ENCODE data around the gene C8B. TPM values are rescaled to one million over a fixed set of nuclear protein-coding genes. Genes with fewer than 3 reads are reported as not detected.

Gene C8B
- total RNA-seq, 1 donor from 2014 or later: not detected

- DNase-seq: no peak
Measured at GRCh38 chr1:56970280-56970679, 4.5 kb upstream of the C8B start.

DNA sequence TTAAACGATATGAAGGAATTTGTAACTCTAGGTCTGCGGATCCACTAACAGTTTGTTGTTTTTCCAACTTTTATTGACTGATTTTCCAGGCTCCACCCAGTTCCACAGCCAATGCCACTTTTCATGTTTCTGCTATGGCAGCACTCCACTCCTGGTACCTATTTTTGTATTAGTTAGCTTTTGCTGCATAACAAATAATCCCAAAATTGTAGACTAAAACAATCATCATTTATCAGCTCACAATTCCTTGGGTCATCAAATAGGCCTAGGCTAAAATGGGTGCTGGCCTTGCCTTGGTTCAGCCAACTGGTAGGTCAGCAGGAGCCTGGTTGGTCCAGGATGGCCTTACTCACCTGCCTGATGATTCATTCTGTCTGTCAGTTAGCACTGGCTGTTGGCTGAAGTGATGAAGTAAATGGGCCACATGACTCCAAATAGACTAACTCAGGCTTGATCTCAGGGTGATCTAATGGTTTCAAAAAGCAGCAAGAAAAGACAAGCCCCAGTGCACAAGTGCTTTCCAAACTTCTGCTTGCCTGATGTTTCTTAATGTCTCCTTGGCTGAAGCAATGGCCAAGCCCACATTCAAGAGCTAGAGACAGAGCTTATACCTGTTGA lies 3.2 kb upstream of the C8B start:
- DNase-seq: no peak

GRCh38 chr1:56967900-56968832 lies 2.4 kb upstream of the C8B start:
- no peak for DNase-seq

GRCh38 chr1:56967355-56967754 lies 1.5 kb upstream of the C8B start:
- no peak for DNase-seq

- DNase-seq: no peak
Measured at GRCh38 chr1:56966698-56966999, 834 bp upstream of the C8B start.

DNA sequence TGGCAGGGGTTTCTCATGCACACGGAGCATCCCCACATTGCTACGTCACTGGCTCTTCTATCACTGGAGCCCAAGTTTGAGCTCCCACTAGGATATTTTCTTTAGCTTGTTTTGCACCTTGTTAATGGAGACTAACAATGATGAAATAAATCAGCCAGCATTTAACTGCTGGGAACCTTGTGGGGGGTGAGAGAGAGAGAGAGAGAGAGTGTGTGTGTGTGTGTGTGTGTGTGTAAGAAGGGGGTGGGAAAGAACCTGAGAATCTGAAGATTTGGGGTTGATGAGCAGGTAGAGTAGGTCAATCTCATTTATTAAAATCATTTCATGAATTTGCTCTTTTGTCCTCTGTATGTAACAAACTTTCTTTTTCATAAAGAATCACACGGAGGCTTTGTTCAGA lies 624 bp downstream of the C8B start:
- no peak for DNase-seq

DNA sequence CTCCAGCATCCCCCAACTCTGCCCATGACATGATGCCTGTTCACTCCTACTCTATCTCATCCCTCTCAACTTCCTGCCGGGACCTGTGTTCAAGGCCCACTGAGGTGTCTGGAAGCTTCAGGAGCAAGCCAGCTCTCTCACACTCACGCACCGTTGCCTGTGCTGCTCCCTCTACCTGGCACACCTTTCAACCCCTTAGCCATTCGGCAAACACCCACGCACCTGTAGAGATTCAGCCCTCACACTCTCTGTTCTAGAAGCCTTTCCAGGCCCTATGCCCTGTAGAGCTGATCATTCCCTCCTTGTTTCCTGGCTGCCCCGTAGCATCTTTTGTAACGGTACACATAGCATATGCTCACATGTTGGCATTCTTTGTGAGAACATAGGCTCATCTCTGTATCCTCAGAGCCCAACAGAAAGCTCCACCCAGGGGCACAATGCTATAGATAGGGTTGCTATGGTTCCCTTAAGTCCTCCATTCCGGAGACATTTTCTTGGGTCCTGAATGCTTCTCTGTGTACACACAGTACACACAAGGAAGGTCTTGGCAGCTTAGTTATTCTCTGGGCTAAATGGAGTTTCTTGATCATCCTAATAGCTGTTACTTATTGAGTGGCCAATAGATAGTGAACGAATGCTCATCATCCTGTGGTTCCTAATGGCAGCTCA lies 1.3 kb downstream of the C8B start:
- no peak for DNase-seq

DNA sequence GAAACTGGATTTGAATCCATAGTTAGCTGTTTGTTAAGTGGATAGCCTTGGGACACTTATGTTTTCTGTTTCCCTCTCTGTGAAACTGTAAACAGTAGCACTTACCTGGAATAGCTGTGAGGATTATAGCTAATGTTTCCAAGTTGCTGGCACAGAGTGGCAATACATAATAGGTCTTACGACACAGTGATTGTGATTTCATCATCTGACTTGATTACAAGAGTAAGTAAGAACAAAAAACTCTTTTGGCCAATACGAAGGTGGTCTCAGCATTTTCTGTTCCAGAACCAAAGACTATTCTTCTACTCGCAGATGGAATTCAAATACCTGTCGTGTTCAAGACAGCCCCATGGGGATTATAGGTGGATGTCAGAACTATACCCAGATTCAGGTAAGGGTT lies 2.1 kb downstream of the C8B start:
- DNase-seq: no peak

GRCh38 chr1:56961426-56961825 lies 4.4 kb downstream of the C8B start:
- DNase-seq: no peak

GRCh38 chr1:56958526-56958925 lies 7.3 kb downstream of the C8B start:
- DNase-seq: no peak

DNA sequence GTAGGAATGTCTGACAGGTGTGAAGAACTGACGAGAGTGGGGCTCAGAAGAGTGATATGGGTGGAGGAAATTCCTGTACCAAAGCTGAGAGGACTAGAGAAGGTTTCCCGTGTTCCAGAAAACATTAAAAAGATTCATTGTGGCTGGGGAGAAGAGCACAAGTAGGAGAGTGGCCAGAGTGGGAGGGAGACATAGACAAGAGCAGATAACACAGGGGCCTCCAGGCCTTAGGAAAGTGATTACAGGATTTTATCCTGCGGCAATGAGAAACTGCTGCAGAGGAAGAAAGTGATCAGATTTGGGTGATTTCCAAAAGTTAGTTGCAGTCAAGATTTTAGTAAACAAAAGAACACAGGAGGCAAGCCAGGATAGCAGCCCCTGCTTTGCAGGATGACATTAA lies 7.9 kb downstream of the C8B start:
- no peak for DNase-seq

GRCh38 chr1:56954664-56955063 lies 11.2 kb downstream of the C8B start:
- DNase-seq: no peak

DNA sequence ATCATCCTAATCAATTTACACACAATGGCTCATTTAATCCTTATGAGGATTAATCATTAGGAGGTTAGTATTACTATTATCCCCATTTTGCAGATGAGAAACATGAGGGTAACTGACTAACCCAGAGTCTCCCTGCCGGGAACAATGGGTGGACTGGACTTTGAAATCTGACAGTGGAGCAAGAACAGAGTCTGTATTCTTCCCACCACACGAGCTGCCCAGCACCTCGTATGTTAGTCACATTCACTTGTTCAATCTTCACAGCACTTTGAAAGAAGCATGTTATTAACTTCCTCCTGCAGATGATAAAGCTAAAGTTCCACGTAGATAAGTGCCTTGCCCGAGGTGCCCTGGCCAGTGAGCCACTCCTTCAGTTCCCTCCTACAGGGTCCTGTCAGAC lies 12.4 kb downstream of the C8B start:
- no peak for DNase-seq

DNA sequence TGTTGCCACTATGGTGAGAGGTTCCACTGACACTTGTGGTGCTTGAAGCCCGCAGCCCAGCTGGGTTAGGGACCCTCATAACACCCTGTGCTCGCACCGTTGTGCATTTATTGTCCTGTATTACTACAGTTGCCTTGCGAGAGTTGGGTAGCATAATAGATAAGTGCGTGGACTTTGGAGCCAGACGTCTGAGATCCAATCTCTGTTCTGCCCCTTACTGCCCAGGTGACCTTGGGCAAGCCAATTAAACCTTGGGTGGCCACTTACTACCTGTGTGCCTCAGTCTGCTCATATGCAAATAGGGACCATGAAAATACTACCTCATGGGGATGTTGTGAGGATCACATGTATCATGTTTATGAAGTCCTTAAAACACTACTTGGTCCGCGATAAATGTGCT lies 13.3 kb downstream of the C8B start:
- DNase-seq: no peak

DNA sequence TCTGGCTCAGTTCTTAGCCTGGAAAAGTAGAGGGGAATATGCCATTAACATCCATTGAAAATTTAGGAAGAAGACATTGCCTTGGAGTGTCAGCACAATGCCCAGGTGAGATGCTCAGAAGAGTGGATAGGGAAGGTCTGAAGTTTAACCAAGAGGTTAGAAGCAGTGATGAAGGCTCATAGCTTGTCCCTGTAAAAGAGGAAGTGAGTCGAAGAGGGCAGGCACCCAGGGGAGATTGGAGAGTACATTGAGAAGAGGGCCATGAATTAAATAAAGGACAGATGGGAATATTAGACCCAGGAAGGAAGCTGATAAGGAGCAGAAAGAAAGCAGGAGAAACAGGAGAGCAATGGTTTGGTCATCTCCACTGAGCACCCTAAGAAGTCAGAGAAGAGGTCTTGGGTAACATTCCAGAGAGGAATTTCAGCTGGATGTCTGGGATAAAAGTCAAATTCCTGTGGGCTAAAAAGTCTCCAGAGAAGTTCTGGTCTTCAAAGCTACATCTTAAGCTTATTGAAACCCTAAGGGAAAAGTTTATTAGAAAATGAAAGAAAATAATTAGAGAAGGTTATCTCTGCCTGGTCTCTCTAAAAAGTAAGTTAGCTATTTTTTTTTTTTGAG lies 17.3 kb downstream of the C8B start:
- no peak for DNase-seq

DNA sequence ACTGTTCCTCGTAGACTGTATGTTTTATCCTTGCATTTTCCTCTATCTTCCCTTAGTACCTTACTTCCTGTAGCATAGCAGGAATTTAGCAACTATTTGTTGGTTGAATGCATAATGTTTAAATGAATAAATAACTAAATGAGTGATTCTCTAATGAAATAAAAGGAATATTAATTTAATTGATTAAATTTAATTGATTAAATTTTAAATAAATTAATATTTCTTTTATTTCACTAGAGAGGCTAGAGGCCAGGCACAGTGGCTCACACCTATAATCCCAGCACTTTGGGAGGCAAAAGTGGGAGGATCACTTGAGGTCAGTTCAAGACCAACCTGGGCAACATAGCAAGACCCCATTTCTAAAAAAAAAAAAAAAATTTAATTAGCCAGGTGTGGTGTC lies 25.8 kb downstream of the C8B start:
- DNase-seq: no peak

GRCh38 chr1:56939209-56939608 lies 26.6 kb downstream of the C8B start:
- DNase-seq: no peak

- DNase-seq: no peak
Measured at GRCh38 chr1:56938646-56939045, 27.2 kb downstream of the C8B start.

DNA sequence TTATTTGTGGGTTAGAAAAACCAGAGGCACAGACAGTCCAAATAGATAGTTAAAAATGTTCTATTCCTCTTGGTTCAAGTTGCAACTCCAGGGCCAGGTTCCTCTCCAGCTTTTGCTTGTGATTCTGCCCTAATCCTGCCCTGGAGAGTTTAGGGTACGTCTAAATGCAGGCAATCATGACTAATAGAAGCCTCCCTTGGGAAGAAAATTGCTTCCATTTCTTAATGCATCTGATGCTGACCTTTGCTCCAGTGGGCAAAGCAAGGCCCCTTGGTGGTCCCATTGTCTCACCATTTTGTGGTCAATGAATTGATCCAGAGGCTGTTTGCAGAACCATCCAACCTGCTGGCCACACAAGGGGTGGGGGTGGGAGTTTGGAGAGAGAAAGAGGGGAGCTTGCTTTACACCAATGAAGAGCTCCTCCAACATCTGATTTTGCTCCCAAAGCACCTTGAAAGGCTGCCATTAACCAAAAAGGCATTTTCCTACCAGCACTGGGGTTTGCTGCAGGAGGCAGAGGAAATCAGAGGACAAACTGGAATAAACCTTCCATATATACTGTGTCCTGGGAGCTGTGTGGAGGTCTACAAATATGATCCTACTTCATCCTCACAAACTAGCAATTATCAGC lies 31.3 kb downstream of the C8B start:
- DNase-seq: no peak

DNA sequence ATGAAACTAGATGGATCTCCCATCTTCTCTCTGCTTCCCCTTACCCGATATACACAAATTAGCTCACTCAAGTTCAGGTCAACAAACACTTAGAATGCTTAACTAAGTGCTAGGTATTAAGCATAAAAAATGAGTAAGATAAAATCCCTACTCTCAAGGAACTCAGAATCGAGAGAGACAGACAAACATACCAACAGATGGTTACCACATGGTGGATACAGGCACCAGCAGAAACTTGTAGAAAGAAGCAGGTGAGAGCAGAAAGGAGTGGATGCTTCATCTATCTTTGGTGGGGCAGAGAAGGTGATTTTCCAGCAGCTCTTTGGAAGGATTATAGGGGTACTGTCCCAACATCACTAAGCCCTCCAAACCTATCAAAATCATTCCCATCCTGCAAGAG lies 32.2 kb downstream of the C8B start:
- DNase-seq: no peak

DNA sequence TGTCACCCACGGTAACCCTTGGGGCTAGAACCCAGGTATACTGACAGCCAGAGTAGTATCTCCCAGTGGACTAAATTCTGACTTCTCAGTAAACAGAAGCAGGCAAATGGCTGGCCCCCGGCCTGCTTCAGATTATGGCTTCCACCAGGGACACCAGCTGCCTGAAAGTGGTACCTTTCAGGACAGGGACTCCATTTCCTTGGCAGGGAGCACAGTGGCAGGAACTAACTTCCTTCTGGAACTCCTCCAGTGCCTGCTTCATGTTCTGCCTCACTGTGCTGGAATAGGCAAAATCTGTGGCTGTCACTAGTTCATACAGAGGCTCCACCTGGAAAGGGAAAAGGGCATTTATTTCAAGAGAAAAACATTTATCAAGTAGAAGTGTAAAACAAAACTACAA lies 32.7 kb downstream of the C8B start:
- DNase-seq: no peak

GRCh38 chr1:56931686-56932085 lies 34.1 kb downstream of the C8B start:
- no peak for DNase-seq

- DNase-seq: no peak
Measured at GRCh38 chr1:56931211-56931610, 34.6 kb downstream of the C8B start.

All from occipital lobe (tissue), 2 donors.